Small intestine (tissue), 7 donors: ENCODE data around the gene DOCK2. TPM values are rescaled to one million over a fixed set of nuclear protein-coding genes. Genes with fewer than 3 reads are reported as not detected.

ENCODE experiments used
- DNase-seq, 2 donors: peaks; one replicate each; pipeline versions ENCODE4 v3.0.0 to v3.0.0-alpha.2; 2013
- FAIRE-seq: peaks from 2 replicates; lab custom pipeline; 2012; peaks lifted over from hg19 to GRCh38; lab: Jason Lieb, UNC
- H3K27ac ChIP-seq, 3 donors: one replicate each; pipeline ENCODE4 v1.5.1; 2013; ENCODE audit warnings: low read length in 2 of 3, mild to moderate bottlenecking in 2 of 3, control low read depth in 1 of 3, inconsistent platforms in 1 of 3, low read depth in 1 of 3, moderate library complexity in 1 of 3
- H3K27me3 ChIP-seq, 3 donors: one replicate each; pipeline ENCODE4 v1.6.1; 2013; ENCODE audit warnings: low read length in 3 of 3, inconsistent platforms in 1 of 3; ENCODE audit not compliant: control insufficient read depth in 3 of 3, insufficient read depth in 3 of 3
- H3K36me3 ChIP-seq, 3 donors: one replicate each; pipeline ENCODE4 v1.6.1; 2013; ENCODE audit warnings: low read length in 3 of 3, inconsistent platforms in 1 of 3, low read depth in 1 of 3, mild to moderate bottlenecking in 1 of 3, moderate library complexity in 1 of 3; ENCODE audit not compliant: control insufficient read depth in 3 of 3, insufficient read depth in 2 of 3
- H3K4me1 ChIP-seq, 3 donors: one replicate each; pipeline ENCODE4 v1.6.1; 2013; ENCODE audit warnings: low read length in 2 of 3, inconsistent platforms in 1 of 3, low read depth in 1 of 3, mild to moderate bottlenecking in 1 of 3, moderate library complexity in 1 of 3; ENCODE audit not compliant: control insufficient read depth in 3 of 3, insufficient read depth in 2 of 3
- H3K4me3 ChIP-seq, 3 donors: one replicate each; pipeline ENCODE4 v1.5.1; 2013; ENCODE audit warnings: low read length in 3 of 3, control low read depth in 1 of 3, inconsistent platforms in 1 of 3, low read depth in 1 of 3, mild to moderate bottlenecking in 1 of 3, moderate library complexity in 1 of 3
- H3K9me3 ChIP-seq, 2 donors: one replicate each; pipeline ENCODE4 v1.6.1; 2013; ENCODE audit warnings: low read depth in 1 of 2, low read length in 1 of 2; ENCODE audit not compliant: control insufficient read depth in 2 of 2, insufficient read depth in 1 of 2
- WGBS, 3 donors: extraction: QIAGEN DNeasy Blood & Tissue Kit; methylation state at CpG; one replicate each; pipeline ENCODE4 v1.1.7; 2013; 5-methylcytosine and 5-hydroxymethylcytosine counted together
- polyA plus RNA-seq, 4 donors: library from polyadenylated mRNA; stranded (reverse) in 3 of 4; unstranded in 1 of 4; fragments of 200-250 nt in 3 of 4; fragments of 120-200 nt in 1 of 4; gene quantifications; one replicate each; pipeline versions ENCODE4 v1.2.1 to v1.2.3, GENCODE V29; 2013
- donor health status: healthy with polysubstance abuse.
- donor health status: control.
- donor health status: control.
- donor health status: Bipolar disorder and iron deficiency.
- donor health status: healthy.

Gene DOCK2
- polyA plus RNA-seq, 4 donors = 1.3 to 5.9 (median 3.0) TPM

DNA sequence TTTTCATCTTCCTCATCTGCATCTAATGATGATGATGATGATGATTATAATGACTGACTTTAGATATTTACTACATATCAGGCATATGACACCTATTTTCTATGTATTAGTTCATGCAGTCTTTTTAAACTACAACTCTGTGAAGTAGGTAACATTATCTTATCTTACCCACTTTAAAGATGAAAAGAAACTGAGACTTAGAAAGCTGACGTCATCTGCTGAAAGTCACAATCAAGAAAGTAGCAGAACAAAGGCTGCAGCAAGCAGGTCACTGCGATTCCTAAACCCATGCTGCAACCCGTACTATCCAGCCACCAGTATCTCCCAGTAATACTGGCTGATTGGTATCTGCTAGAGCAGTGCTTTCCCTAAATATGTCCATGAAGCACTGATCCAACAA, 383.3 kb downstream of the DOCK2 start:
- Histone ChIP-seq H3K4me3 (no peak overlapping the region), H3K36me3 (no peaks in the 10 kb centered on the region), H3K9me3 (no peaks in the 10 kb centered on the region), H3K4me1 (no peaks in the 10 kb centered on the region), H3K27me3 (no peaks in the 10 kb centered on the region), H3K27ac (no peak overlapping the region)
- DNase-seq (no peak), FAIRE-seq (no peak)
- WGBS, 3 donors = 38 to 67% (median 44%) methylated on average over 3 of the region's 3 CpGs

DNA sequence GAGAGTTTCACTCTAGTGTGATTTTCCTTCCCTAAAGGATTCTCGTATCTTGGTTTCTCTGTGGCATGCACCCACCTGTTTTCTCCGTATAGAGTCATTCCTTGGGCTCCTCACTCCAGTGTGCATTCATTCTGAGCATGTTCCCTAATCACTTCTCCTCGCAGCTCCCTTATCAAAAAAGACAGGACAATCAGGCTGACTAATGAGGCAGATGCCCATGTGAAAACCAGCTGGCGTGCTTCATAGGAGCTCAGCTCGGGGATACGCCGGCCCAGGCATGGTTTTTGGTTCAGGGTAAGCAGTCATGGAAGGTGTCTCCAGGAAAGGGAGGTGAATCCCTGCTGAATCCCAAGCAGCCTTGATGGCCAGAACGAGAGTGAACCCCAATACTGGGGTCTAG, 384.4 kb downstream of the DOCK2 start:
- no peaks in the 10 kb centered on the region for H3K9me3 ChIP-seq

DNA sequence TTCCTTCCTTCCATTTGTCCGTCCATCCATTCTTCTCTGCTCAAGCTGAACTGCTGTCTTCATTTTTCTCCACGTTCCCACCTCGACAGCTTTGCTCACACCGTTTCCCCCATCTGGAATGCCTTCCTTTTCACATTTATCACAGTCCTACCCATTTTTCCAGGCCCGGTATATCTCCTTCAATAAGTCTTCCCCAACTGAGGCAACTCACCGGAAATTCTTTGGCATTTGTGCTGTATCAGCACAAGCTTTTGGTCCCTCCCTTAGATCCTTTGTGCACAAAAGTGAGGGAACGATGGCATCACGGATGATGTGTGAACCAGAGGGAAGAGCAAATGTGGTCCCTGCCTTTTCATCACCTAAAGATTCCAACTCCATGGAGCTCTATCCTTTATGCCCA, 388.8 kb downstream of the DOCK2 start:
- no peaks in the 10 kb centered on the region for H3K36me3 ChIP-seq
- H3K4me1 ChIP-seq = no peaks in the 10 kb centered on the region
- 79 to 89% (median 85%) methylated on average over 8 of the region's 8 CpGs for WGBS, 3 donors
- H3K4me3 ChIP-seq = no peak overlapping the region
- H3K27ac ChIP-seq = no peak overlapping the region
- no peaks in the 10 kb centered on the region for H3K9me3 ChIP-seq
- FAIRE-seq (no peak), DNase-seq (no peak)
- no peaks in the 10 kb centered on the region for H3K27me3 ChIP-seq

More for the DNA sequence above, 384.4 kb downstream of the DOCK2 start:
- FAIRE-seq = no peak
- no peak for DNase-seq
- Histone ChIP-seq H3K36me3 (no peaks in the 10 kb centered on the region), H3K4me1 (no peaks in the 10 kb centered on the region), H3K27me3 (no peaks in the 10 kb centered on the region), H3K27ac (no peak overlapping the region), H3K4me3 (no peak overlapping the region)
- WGBS, 3 donors = 67 to 78% (median 67%) methylated on average over 8 of the region's 8 CpGs

- DNase-seq = no peak
- 44 to 67% (median 49%) methylated on average over 2 of the region's 2 CpGs for WGBS, 3 donors
- H3K9me3 ChIP-seq = no peaks in the 10 kb centered on the region
- H3K4me1 ChIP-seq = no peaks in the 10 kb centered on the region
- H3K27ac ChIP-seq = no peak overlapping the region
- no peak overlapping the region for H3K4me3 ChIP-seq
- H3K36me3 ChIP-seq = no peaks in the 10 kb centered on the region
- FAIRE-seq = no peak
- no peaks in the 10 kb centered on the region for H3K27me3 ChIP-seq
These were observed 391.0 kb downstream of the DOCK2 start for GRCh38 chr5:170028124-170028523.

GRCh38 chr5:170034231-170034630, 397.2 kb downstream of the DOCK2 start:
- Histone ChIP-seq H3K36me3 (no peaks in the 10 kb centered on the region), H3K4me1 (no peaks in the 10 kb centered on the region), H3K9me3 (no peaks in the 10 kb centered on the region), H3K27ac (no peak overlapping the region), H3K27me3 (no peaks in the 10 kb centered on the region), H3K4me3 (no peak overlapping the region)
- no peak for FAIRE-seq
- 71 to 84% (median 83%) methylated on average over 10 of the region's 10 CpGs for WGBS, 3 donors
- DNase-seq = no peak

- no peaks in the 10 kb centered on the region for H3K36me3 ChIP-seq
- no peak overlapping the region for H3K4me3 ChIP-seq
- 88 to 95% (median 90%) methylated on average over 7 of the region's 7 CpGs for WGBS, 3 donors
- no peak overlapping the region for H3K27ac ChIP-seq
- no peaks in the 10 kb centered on the region for H3K9me3 ChIP-seq
- DNase-seq (no peak), FAIRE-seq (no peak)
- no peaks in the 10 kb centered on the region for H3K4me1 ChIP-seq
- H3K27me3 ChIP-seq = no peaks in the 10 kb centered on the region
These were observed 401.2 kb downstream of the DOCK2 start for GRCh38 chr5:170038241-170038640.

DNA sequence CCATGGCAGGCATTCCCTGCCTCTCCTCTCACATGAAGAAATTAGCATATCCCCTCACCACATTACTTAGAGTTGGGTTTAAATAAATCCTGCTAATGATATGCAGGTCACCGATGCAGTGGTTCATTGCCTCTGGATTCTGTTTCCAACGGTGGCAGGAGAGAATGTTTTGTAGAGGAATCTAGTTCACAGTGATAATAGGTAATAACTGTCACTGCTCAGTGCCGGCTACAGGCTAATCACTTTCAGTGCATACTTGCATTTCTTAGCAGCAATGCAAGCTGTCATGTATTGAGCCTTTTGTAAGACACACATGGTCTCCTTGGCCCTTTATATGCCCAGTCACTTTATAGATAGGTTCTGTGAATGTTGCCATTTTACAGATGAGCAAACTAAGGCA, 402.8 kb downstream of the DOCK2 start:
- FAIRE-seq (no peak), DNase-seq (no peak)
- H3K9me3 ChIP-seq = no peaks in the 10 kb centered on the region
- no peak overlapping the region for H3K27ac ChIP-seq
- WGBS, 3 donors = 69 to 81% (median 74%) methylated on average over 3 of the region's 3 CpGs
- H3K36me3 ChIP-seq = no peaks in the 10 kb centered on the region
- no peak overlapping the region for H3K4me3 ChIP-seq
- H3K27me3 ChIP-seq = no peaks in the 10 kb centered on the region
- no peaks in the 10 kb centered on the region for H3K4me1 ChIP-seq

DNA sequence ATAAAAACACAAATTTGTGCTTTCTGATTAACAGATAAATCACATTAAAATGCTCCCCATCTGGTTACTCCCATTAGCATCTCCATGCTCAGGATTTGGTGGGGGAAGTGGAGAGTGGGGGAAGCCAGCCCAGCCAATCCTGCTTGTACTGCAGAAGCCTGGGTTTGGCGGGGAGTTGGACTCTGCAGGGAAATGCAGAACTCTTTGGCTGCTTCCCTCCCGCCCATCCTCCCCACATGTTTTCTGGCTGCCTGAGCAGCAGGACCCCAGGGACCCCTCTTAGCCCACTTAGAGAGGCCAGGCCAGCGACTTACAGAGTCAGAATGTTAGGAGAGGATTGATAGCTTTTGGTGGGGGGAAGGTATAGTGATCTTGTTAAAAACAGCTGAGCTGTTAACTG, 409.2 kb downstream of the DOCK2 start:
- FAIRE-seq (no peak), DNase-seq (no peak)
- 49 to 68% (median 57%) methylated on average over 3 of the region's 3 CpGs for WGBS, 3 donors
- H3K27me3 ChIP-seq = no peaks in the 10 kb centered on the region
- no peaks in the 10 kb centered on the region for H3K9me3 ChIP-seq
- H3K27ac ChIP-seq = no peak overlapping the region
- H3K4me1 ChIP-seq = no peaks in the 10 kb centered on the region
- H3K36me3 ChIP-seq = no peaks in the 10 kb centered on the region
- H3K4me3 ChIP-seq = no peak overlapping the region

- Histone ChIP-seq H3K27ac (no peak overlapping the region), H3K9me3 (no peaks in the 10 kb centered on the region), H3K4me1 (no peaks in the 10 kb centered on the region), H3K27me3 (no peaks in the 10 kb centered on the region), H3K36me3 (no peaks in the 10 kb centered on the region), H3K4me3 (no peak overlapping the region)
- FAIRE-seq (no peak), DNase-seq (no peak)
- 75 to 77% (median 76%) methylated on average over 3 of the region's 3 CpGs for WGBS, 3 donors
These were observed 412.6 kb downstream of the DOCK2 start for GRCh38 chr5:170049713-170050112.
